ENCODE results near the gene CDH13.

CDH13 gene

DNA sequence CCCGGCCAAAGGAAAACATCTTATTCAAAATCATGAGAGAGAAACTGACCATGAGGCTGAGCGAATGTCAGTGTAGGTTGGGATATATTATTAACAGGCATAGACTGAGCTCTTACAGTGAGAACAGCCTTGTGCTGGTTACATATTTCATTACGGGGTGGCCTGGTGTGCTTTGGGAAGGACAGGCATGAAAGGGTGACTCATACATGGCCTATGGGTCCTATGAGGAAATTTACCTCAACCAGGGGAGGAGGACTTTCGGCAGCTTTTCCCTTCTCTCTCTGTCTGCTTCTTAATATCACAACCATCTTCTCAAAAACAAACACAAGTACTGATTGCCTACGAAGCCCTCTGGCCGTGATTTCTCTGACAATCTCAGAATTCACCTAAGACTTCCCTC is 579.1 kb downstream of the CDH13 start:
- no peak for DNase-seq

DNA sequence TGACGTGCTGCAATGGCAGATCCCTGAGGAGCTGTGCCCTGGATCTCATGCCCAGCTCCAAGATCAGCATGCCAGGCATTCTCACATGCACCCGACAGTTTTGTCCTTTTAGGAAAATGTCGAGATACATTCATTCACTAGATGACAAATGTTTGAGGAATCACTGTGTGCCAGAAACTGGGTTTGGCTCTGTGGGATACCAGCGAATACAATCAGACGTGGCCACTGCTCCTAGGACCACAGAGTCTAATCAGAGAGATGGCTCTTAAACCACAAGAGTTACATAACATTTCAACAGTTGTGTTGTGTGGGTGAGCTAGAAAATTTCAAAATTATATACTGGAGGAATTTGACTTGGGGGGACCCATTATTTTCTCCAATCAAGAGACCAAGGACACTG is 579.7 kb downstream of the CDH13 start:
- no peak for DNase-seq

DNA sequence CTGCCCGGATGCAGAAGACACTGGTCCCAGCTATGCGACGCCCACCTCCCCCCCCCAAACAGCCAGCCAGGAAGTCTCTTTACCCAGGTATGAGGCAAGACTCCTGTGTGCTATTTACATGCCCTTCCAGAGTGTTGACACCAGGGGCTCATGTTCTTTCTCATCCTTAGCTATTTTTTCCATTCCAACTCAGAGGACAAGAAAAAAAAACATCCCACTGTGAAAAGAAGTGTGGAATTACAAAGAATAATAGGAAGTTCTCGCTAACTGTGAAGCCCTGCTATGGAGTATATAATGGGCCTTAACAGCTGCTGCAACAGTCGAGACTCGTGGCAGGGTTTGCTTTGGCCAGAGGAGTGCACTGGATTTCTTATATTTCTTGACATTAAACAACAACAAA is 584.9 kb downstream of the CDH13 start:
- no peak for DNase-seq

DNA sequence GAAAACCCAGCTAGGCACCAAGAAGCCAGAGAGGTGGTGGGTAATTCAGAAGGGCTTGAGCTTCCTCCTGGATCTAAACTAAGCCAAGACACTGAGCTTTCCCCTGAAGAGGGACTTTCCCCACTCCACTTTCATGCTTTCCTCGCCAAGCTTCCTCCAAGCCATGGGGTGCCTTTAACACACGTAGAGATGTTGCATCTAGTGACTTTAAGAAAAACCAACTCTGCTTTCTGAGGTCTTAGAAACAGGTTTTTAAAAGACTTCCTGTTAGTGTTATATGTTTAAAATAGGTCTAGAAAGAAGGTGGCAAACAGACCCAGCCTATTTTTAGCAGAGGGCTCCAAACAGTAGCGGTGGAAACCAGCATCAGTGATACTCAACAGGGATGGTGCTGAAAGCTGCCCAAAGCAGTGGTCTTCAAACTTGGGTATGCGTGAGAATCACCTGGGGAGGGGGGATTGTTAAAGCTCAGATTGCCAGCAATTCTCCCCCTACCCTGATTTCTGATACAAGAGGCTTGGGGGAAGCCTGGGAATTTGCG is 585.6 kb downstream of the CDH13 start:
- DNase-seq = no peak

DNA sequence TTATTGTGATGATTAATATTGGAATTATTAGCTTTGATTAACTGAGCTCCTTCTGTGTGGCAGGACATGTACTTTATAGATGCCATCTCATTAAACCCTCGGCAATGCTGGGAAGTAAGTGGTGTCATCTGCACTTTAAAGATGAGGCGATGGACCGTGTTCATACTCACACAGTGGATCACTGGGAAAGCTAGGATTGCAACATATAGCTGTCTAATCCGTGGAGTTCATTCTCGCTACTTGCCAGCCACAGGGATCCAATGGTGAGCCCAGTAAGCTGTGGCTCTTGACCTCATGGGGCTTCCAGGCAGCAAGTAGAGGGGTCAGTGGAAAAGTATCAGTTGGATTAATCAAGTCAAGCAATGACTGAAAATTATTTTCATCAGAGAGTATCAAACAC is 587.9 kb downstream of the CDH13 start:
- DNase-seq = no peak

DNA sequence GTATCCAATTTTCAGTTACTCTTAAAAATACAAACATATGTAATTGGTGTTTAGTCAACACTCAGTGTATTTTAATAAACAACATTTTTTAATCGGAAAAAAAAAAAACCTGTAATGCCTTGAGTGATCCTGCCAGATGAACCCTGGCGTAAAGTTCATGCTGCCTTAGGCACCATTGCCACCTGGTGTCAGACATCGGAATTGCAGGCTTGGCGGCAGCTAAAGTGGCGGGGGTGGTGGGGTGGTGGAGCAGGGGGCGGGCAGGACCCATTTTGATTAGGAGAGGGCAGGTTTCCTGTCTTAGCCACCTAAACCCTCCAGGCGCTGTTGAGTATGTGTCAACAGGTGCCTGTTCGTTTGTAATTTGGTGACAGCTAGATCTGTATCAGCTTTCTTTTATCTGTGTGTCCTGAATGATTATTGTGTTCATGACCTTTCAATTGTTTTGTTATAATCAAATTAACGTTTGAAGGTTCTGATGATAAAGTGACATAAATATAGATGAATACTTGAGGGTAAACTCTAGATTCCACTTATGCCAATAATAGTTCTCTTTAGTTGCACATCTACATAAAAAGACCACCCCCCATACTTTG is 588.7 kb downstream of the CDH13 start:
- DNase-seq = no peak

DNA sequence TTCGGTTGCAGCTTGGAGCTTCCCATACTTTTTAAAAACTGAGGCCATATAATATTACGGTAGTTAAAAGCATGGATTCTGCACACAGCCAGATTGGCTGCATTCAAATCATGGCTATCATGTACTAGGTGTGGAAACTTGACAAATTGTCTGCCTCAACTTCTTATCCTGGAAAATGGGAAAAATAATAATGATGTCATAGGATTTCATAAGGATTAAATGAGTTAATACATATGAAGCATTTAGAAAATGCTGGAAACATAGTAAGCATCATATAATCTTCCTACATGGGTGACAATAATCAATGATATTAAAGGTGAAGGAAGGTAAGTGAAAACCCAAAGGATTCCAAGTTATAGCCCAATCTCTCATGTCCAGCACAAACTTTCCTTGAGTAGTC is 592.5 kb downstream of the CDH13 start:
- no peak for DNase-seq

DNA sequence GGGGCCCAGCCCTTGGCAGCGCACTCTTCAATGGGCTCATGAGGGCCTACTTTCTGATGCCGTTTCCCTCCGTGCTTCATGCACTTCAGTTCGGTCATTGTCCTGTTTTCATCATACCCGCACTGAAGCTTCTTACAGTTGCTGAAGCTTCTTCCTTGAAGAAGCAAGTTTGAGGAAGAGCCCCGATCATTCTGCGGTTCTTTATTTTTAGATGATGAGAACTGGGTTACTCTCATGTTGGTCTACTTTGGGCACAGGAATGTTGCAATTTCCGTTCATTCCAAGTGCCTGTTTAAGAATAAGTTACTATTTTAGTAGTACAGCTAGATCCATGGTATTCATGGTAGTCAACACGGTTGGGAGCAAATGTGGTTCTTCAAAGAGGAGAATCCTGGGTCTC is 593.3 kb downstream of the CDH13 start:
- DNase-seq = no peak

DNA sequence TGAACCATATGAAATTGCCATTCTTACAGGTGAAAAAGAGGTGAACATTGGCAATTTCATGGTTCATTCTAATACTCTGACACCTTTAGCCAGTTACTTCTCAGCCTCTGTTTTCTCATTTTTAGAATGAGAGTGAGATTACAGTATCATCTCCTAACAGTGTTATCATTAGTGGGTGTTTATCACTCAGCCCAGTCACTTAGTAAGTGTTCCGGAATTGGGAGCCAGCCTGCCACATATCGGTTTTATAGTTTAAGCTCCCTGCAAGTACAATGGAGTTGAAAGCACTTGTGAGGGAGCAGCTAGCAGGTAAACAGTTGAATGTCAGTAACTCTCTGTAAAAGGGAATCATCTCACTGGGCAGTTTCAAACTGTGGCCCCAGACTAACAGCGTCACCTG is 597.9 kb downstream of the CDH13 start:
- DNase-seq = no peak

DNA sequence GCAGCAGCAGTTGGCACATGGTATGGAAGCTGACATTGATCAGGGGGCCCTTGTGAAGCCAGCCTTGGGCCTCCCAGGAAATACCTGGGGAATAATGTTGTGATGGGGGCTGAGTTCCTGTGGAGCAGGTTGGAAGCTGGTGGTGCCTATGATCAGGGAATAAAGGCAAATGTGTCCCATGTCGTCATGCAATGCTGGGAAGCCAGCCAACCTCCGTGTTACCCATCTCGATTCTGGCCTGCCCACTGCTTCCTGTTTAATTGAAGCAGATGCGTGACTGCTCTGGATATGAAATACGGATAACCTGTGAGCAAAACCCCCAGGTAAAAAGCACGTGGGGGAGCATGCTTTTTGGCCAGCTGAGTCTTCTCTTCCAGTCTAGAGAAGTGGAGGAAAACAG is 600.6 kb downstream of the CDH13 start:
- no peak for DNase-seq

DNA sequence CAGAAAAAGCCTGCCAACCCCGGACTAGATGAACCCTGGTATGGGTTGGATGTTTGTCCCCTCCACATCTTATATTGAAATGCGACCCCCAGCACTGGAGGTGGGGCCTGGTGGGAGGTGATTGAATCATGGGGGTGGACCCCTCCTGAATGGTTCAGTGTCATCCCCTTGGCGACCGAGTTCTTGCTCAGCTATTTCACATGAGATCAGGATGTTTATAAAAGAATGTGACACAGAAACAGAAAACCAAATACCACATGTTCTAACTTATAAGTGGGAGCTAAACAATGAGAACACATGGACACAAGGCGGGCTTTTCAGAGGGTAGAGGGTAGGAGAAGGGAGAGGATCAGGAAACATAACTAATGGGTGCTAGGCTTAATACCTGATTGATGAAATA is 605.0 kb downstream of the CDH13 start:
- no peak for DNase-seq

DNA sequence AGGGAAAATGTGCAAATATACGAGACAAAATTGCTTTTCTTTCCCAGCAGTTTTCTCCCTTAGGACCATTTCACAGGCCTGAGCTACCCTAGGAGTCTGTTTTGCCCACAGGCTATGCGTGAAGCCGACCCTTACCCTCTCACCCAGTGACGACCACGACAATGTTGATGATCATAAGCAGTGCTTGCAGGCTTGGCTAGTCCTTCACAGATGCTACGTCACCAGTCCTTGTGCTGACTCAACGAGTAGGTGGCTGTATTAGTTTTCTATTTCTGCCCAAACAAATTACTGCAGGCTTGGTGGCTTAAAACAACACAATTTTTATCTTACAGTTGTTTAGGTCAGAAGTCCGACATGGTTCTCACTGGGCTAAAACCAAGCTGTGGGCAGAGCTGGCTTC is 606.4 kb downstream of the CDH13 start:
- DNase-seq = no peak

DNA sequence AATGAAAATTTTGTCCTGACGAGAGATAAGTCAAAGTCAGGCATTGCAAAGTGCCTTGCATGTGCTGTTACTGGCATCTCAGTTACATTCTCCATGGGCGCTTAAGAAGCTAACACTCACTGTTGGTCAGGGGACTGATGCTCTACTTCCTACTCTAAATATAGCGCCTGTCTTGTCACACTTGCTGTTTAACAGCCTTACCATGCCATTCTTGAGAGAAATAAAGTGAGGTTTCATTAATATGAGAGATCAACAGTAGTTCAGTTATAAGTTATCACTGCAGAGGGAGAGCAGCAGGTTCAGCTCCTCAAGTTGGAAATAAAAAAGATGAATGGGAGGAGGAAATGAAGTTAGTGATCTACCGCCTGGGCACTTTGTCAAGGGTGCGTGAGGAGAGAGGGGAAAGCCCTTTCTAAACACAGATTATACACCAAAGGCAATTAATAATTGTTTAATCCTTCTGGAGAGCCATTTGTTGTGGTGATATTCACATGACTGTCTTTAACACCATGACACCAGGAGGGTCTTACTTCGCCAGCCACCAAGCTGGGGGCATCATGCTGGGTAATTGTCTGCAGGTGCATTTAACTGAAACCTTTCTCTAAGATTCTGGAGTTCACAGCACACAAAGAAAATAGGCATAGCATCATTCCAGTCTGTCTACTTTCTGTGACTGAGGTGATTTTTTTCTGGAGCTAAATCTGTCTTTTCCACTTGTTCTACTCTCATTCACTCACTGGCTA is 612.4 kb downstream of the CDH13 start:
- no peak for DNase-seq

DNA sequence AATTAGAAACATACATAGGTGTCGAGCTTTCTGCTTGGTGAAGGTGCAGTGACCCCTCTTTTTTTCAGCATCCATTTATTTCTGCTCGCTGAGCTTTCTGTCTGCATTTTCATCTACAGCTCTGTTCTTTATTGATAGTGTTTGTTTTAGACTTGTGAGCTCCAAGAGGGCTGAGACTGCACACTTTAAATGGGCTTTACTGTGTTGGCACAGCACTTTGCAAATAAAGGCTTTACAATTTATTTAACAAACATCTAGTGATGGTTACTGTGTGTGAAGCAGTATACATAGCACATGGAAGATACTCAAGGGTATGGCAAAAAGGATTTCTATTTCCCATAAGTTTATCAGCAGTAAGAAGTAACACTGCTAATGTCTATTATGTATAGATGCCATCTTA is 617.3 kb downstream of the CDH13 start:
- DNase-seq = peak; percentile 34

DNA sequence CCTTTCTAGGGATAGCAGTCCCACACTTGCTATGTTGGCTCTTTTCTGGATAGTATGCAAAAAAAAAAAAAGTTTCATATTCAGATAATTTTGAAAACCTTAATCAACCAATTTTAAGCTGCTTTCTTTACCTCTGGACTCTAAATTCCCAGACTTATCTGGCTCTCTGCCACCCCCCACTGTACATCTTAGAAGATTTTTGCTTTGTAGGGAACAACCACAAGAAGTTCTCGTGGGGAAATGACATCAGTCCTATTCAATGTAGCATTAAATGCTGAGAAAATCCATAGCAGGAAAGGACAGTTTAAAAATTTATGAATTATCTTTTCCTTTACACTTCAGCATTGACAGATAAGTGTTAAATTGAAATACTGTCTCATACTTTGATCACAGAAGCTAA is 618.3 kb downstream of the CDH13 start:
- no peak for DNase-seq

DNA sequence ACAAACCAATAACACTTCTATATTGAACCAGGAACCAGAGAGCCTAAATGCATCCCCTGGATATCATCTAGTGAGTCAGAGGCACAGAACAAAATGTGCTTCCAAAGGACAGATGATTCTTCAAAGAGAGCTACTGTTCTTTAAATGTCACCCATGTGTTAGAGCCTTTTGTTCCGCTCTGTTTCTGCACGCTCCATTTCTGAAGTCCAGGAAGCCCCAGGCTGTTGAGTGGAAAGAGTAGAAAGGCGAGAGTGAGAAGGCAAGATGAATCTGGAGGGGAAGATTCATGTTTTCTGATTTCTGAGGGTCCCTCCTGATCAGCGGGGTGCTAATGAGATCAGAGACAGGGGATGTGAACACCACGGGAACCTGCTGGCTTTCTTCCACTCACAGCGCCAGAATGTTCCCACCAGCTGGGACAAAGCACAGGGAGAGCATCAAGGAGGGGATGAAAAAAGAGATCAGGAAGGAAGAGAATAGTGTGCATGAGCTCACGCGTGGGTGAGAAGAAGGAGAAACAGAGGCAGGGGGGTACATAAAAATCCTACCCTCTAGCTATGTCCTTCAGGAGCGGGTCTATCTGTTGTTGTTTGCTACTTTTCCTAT is 621.1 kb downstream of the CDH13 start:
- no peak for DNase-seq

DNA sequence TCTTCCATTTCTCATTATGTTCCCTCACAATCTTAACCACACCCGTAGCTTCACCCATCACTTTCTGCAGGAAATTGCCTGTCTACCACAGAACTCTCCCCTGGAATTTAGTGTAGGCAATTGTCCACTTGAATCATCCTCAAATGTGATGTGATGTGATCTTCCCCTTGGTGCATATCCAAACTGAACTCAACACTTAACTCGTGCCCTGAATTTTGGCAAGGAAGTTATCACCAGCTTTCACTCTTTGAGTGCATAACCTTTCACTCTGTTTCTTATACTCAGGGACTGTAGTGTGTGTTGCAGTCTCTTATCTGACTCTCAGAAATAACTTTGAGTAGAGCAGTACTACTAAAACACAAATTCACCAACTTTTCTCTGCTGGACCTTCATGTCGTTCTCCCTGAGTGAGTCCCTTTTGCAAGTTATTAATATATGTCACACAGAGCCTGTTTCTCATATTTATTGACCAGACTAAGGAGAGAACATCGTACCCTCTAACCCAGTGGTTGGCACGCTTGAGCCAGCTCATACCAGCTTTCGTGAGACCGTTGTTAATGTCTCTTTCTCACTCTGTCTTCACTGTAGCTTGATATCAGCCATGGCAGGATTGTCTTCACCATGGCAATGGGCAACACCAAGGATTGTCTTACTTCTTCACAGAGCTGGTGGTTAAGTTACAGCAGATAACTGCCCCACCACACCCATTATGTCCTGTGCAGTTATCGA is 622.1 kb downstream of the CDH13 start:
- no peak for DNase-seq

DNA sequence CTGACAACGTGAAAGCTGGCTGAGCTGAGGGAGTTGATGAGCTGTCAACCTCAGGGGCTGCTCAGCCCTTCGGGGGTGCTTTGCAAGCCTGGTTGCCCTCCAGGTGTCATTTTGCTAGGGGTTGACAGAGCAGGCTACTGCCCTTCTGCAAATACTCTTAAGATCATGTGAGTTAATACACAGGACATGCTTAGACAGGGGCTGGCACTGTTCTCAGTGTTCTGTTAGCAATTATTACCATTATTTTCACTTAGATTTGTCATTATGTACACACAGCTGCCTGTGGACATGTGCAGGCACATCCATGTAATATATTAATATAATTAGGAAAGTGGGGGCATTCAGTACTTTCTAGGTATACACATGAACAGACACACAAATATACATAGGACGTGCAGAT is 626.8 kb downstream of the CDH13 start:
- DNase-seq = no peak

DNA sequence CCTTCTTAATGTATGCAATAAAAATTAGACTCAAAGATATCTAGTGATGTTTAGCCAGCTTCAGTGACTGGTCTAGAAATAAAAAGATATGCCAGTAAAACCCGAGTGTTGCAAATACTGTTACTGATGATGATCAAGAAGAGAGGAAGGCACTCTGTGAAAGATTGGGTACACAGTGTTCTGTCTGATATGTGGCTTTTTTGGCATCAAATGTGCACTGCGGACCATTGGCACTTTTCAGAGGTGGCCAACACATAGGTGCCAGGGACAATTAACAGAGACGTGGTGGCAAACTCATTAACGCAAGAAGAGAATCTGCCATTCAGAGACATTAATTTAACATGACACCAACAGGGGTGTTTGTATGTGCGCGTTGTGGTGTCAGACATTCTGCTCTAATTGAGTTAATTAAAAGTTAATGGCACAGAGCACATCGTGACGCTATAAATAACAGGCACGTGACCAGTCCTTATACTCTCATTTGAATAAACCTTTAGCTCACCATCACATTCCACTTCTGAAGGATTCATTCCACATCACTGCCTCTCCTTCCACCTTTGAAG is 631.7 kb downstream of the CDH13 start:
- no peak for DNase-seq

DNA sequence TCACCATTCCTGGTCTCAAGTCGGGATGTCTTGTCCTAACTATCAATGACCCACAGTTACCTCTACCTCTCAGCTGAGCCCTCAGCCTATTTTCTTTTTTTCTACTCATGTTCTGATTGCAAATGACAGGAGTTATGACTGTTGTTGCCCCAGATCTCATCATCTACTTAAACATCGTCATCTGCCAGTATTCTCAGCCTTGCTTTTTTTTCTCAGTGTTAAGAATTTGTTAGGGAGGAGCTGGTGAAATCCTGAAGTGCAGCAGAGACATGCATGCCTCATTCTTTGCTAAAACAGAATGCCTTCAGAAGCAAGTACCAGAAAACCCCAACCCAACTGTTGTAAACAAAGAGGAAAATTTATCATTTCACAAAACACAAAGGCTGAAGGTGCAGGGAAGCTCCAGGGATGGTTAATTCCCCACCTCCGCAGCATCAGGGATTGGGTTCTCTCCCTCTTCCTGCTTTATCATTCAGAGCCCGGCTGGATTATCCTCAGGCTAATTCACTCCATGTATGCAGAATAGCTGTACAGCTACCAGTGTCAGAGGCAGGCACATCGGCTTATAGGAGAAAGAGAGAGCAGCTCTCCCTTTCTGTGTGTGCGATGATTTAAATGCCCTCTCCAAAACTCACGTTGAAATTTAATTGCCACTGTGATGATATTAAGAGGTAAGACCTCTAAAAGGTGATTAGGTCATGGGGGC is 640.2 kb downstream of the CDH13 start:
- no peak for DNase-seq

DNA sequence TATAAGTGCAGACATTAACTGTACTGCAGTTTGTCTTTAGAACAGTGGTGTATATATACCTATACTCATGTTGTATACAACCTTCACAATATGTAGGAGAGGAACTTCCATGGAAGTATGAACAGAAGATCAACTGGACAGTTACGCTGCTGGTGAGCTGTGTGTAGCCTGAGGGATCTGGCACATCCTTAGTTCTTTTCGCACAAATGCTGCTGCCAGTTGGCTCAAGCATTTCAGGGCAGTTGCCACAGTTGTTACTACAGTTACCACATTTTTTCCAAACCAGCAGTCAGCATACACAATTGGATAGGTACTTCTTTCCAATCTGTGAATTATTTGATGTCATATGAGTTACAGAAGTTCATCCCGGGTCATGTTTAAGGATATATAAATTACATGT is 641.4 kb downstream of the CDH13 start:
- DNase-seq = no peak

DNA sequence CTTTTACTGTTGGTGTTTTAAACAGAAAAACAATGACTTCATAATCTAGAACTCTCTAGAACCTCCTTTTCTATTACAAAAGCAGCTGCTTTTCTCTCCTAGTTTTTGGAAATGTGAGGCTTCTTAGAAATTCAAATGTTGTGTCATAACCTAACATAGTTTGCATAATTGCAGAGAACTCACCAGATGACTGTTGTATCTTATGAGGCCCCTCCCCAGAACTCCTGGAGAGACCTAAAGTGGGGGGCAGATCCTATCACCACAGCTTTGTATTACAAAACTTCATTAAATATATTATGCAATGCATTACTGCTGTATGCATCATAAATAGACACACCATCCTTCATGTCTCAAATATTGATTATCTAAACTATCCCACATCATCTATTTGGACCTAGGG is 642.3 kb downstream of the CDH13 start:
- no peak for DNase-seq

DNA sequence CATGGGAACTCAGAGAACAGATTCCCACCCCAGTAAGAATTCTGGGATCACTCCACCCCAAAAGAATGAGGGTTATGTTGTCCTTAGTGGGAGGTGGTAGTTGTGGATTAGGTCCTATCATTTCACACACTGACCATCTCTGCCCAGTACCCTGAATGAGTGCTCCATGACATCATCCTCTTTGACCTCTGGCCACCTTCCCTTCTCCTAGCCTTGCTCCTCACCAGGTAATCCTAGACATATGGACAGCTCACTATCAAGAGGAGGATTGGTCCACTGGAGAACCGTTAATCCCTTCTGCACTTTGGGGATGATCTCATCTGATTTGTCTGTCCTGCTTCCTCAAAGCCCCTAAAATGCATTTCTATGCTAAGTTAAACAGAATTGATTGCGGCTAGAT is 642.8 kb downstream of the CDH13 start:
- DNase-seq = no peak

Data from NCI-H1092 (cell line).